Large intestine (tissue), 3 donors: Measurements from ENCODE around the gene BCAS4. TPM values are rescaled to one million over a fixed set of nuclear protein-coding genes. Genes with fewer than 3 reads are reported as not detected.

Source experiments
- DNase-seq, 2 donors: peaks; one replicate each; pipeline versions ENCODE4 v3.0.0 to v3.0.0-alpha.2; 2013
- H3K27ac ChIP-seq: one replicate; pipeline ENCODE4 v1.5.1; 2013; ENCODE audit warnings: low read length
- H3K27me3 ChIP-seq: 2 replicates; pipeline ENCODE4 v1.6.1; 2013; ENCODE audit warnings: low read length; ENCODE audit not compliant: control insufficient read depth, insufficient read depth
- H3K36me3 ChIP-seq: 2 replicates; pipeline ENCODE4 v1.6.1; 2013; ENCODE audit warnings: low read length; ENCODE audit not compliant: control insufficient read depth, insufficient read depth
- H3K4me1 ChIP-seq: one replicate; pipeline ENCODE4 v1.6.1; 2013; ENCODE audit warnings: low read length; ENCODE audit not compliant: control insufficient read depth, insufficient read depth
- H3K4me3 ChIP-seq: one replicate; pipeline ENCODE4 v1.5.1; 2013; ENCODE audit warnings: low read length
- H3K9me3 ChIP-seq: one replicate; pipeline ENCODE4 v1.6.1; 2013; ENCODE audit warnings: mild to moderate bottlenecking, low read depth, low read length, moderate library complexity; ENCODE audit not compliant: control insufficient read depth
- WGBS: methylation state at CpG from one replicate; pipeline ENCODE4 v1.1.5; 2013; ENCODE audit warnings: low lambda C conversion rate; ENCODE audit not compliant: insufficient coverage; 5-methylcytosine and 5-hydroxymethylcytosine counted together
- polyA plus RNA-seq: library from polyadenylated mRNA; unstranded; fragments of 120-200 nt; gene quantifications from one replicate; pipeline ENCODE4 v1.2.1, GENCODE V29; 2013

The BCAS4 gene
- polyA plus RNA-seq, 1 donor, result 3.4 TPM

DNA sequence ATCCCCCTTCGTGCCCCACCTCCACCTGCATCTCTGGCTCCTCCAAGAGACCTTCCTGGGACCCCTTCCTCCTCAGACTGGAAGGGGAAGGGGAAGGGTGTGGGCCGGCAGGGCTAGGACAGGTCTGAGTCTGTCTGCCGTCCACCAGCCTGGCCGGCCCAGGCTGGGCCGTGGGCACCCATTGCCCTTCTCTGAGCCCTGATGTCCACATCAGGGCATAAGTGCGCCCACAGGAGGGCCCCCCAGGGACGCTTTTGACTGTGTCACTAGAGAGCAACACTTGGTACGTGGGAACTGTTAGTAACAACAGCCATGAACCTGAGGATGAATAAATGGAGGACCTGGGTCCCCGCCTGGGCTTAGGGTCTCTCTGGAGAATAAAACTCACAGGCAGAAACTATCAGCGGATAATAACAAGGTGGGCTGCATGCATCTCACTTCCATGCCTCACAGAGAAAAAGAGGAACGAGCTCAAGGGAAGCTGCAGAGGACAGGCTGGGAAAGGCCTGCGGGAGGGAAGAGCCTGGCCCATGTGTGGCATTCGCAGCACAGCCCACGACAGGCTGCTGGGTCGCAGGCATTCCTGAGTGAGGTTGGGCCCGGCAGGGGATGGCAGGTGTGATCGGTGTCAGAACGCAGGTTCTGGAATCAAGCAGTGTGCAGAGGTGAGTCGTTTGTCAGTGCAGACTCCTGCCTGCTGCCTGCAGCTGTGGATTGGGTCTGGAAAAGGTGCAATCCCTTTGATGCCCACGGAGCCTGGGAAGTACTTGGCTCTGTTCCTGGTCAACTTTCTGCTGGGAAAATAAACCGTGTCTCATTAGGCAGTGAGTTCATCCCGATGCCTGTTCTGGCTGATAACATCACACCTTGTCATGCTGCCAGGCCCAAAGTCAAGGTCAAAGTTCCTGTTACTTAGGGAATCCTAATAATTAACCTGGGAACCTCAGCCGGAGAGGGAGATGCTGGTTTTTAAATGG, 60.9 kb downstream of the BCAS4 start:
- Histone ChIP-seq H3K9me3 (no peaks in the 10 kb centered on the region), H3K27ac (peak overlapping the region; percentile 56), H3K36me3 (no peaks in the 10 kb centered on the region), H3K4me3 (no peak overlapping the region), H3K4me1 (peaks cover 21% of the 10 kb centered on the region), H3K27me3 (no peaks in the 10 kb centered on the region)
- no CpG with 5 or more reads among the region's 23 CpGs for WGBS
- peak; percentile 65 to 84 for DNase-seq

DNA sequence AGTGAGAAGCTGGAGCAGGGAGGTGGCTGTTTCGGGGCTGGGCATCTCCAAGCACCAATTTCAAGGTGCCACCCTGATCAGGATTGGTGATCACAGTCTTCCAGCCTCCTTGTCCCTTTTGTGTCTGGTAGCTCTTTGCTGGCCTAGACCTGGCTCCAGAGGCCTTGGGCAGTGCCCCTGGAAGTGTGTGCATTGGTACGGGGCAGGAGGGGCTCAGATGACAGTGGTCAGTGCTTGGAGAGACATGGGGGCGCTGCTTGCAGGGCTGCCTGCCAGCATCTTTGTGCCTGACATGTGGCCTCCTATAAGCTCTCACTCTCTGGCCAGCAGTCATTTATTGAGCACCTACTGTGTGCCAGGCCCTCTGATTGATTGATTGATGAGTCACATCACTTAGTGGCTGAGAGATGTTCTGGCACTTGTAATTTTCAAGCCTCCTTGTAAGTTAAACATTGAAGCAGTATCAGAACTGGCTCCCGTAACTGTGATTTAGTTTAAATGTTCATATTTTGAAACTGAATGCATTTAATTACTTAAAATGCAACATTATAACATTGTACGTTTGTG, 61.7 kb downstream of the BCAS4 start:
- 89% methylated on average over 1 of the region's 5 CpGs for WGBS
- DNase-seq, result no peak
- H3K4me1 ChIP-seq, result peaks cover 18% of the 10 kb centered on the region
- H3K36me3 ChIP-seq, result no peaks in the 10 kb centered on the region
- peak overlapping the region; percentile 56 for H3K27ac ChIP-seq
- no peaks in the 10 kb centered on the region for H3K27me3 ChIP-seq
- H3K4me3 ChIP-seq, result no peak overlapping the region
- H3K9me3 ChIP-seq, result no peaks in the 10 kb centered on the region

DNA sequence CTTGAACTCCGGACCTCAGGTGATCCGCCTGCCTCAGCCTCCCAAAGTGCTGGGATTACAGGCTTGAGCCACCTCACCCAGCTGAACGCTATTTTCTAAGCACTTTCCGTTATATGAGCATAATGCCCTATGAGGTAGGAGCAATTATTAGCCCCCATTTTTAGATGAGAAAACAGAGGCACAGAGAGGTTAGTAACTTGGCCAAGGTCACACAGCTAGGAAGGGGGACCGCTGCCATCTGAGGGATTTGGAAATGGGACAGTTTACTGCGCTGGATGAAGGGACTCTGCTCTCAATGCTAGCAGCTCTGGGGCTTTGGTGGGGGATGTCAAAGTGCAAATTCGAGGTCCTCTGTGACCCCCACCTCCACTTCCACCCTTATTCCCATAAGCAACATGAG, 62.5 kb downstream of the BCAS4 start:
- peaks cover 18% of the 10 kb centered on the region for H3K4me1 ChIP-seq
- no peaks in the 10 kb centered on the region for H3K27me3 ChIP-seq
- no peaks in the 10 kb centered on the region for H3K36me3 ChIP-seq
- WGBS, result no CpG with 5 or more reads among the region's 7 CpGs
- H3K4me3 ChIP-seq, result no peak overlapping the region
- no peaks in the 10 kb centered on the region for H3K9me3 ChIP-seq
- no peak overlapping the region for H3K27ac ChIP-seq
- DNase-seq, result no peak

DNA sequence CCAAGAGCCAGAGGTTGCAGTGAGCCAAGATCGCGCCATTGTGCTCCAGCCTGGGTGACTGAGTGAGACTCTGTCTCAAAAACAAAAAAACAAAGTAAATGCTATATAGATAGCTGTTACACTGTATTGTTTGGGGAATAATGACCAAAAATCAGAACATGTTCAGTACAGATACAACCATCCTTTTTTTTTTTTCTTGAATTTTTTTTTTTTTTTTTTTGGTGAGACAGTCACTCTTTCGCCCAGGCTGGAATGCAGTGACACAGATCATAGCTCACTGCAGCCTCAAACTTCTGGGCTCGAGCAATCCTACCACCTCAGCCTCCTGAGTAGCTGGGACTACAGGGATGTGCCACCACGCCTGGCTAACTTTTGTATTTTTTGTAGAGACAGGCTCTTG, 63.7 kb downstream of the BCAS4 start:
- Histone ChIP-seq H3K9me3 (no peaks in the 10 kb centered on the region), H3K27ac (no peak overlapping the region), H3K36me3 (no peaks in the 10 kb centered on the region), H3K4me1 (peaks cover 18% of the 10 kb centered on the region), H3K27me3 (no peaks in the 10 kb centered on the region), H3K4me3 (no peak overlapping the region)
- no peak for DNase-seq
- no CpG with 5 or more reads among the region's 5 CpGs for WGBS

DNA sequence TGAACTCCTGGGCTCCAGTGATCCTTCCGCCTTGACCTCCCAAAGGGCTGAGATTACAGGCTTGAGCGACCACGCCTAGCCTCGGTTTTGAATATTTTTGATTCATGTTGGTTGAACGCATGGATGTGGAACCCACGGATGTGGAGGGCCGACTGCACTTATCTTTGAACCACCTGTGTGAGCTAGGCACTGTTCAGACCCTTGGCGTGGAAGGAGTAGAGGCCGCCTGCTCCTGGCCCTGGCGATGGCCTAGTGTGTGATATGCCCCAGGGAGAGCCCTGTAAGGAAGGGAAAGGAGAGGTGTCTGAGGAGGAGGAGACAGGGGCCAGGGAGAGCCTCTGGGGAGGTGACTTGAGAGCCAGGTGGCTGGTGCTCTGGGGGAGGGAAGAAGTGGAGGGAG, 64.3 kb downstream of the BCAS4 start:
- no peaks in the 10 kb centered on the region for H3K36me3 ChIP-seq
- no peak overlapping the region for H3K27ac ChIP-seq
- H3K4me3 ChIP-seq, result no peak overlapping the region
- WGBS, result no CpG with 5 or more reads among the region's 10 CpGs
- H3K4me1 ChIP-seq, result peaks cover 18% of the 10 kb centered on the region
- DNase-seq, result no peak
- no peaks in the 10 kb centered on the region for H3K9me3 ChIP-seq
- no peaks in the 10 kb centered on the region for H3K27me3 ChIP-seq

DNA sequence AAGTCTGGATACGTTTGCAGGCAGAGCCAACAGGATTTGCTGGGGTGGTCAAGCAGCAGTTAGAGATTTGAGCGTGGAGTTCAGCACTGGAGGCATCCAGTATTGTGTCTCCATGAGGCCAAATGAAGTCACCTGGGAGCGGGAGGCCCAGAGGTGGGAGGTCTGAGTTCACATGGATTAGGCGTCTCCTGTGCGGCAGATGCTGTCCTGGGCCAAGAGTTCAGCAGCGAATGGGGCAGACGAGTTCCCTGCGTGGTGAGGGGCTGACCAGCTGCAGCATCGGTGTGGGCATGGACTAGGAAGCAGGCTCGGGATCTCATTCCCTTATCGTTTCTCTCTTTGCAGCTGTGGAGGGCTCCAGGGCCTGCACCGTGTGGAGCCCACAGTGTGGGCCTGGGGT, 66.2 kb downstream of the BCAS4 start:
- DNase-seq, result no peak
- Histone ChIP-seq H3K27ac (no peak overlapping the region), H3K27me3 (no peaks in the 10 kb centered on the region), H3K4me3 (no peak overlapping the region), H3K36me3 (no peaks in the 10 kb centered on the region), H3K4me1 (peaks cover 6% of the 10 kb centered on the region), H3K9me3 (no peaks in the 10 kb centered on the region)
- WGBS, result no CpG with 5 or more reads among the region's 12 CpGs

DNA sequence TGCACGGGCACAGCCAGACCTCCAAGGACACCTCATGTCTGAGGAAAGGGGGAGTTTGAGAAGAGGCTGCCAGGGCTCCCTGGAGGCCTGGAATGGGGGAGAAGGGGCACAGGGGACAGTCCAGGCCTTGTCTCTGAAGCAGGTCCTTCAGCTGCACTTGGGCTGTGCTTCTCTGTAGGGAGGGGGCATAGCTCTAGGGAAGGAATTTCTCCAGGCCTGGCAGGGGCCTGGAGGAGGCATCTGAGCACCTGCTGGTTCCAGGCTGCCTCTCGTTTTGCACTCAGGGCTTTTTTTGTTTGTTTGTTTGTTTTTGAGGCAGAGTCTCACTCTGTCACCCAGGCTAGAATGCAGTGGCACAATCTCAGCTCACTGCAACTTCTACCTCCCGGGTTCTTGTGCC, 67.7 kb downstream of the BCAS4 start:
- H3K9me3 ChIP-seq, result no peaks in the 10 kb centered on the region
- H3K36me3 ChIP-seq, result no peaks in the 10 kb centered on the region
- no peaks in the 10 kb centered on the region for H3K27me3 ChIP-seq
- no peaks in the 10 kb centered on the region for H3K4me1 ChIP-seq
- DNase-seq, result no peak
- H3K27ac ChIP-seq, result no peak overlapping the region
- no peak overlapping the region for H3K4me3 ChIP-seq
- no CpG with 5 or more reads among the region's 3 CpGs for WGBS

DNA sequence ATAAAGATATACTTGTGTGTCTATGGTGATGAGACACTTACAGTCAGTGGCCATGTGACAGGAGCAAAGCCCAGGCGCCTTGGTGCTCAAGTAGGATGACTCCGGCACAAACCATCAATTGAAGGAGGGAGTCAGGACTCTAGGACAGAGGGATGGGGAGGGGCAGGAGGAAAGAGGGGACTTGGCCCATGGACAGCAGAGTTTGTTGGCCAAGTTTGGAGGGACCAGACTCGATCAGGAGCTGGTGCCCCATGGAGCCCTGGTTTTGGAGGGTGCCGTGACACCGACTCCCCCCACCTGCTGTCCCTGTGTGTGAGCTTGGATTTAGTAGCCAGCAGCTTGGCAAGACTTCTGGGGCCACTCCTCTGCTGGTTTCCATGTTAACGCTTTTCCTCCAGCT, 70.3 kb downstream of the BCAS4 start:
- Histone ChIP-seq H3K27ac (no peak overlapping the region), H3K4me3 (no peak overlapping the region), H3K4me1 (peaks cover 6% of the 10 kb centered on the region), H3K9me3 (no peaks in the 10 kb centered on the region), H3K27me3 (no peaks in the 10 kb centered on the region), H3K36me3 (no peaks in the 10 kb centered on the region)
- no CpG with 5 or more reads among the region's 6 CpGs for WGBS
- no peak for DNase-seq

DNA sequence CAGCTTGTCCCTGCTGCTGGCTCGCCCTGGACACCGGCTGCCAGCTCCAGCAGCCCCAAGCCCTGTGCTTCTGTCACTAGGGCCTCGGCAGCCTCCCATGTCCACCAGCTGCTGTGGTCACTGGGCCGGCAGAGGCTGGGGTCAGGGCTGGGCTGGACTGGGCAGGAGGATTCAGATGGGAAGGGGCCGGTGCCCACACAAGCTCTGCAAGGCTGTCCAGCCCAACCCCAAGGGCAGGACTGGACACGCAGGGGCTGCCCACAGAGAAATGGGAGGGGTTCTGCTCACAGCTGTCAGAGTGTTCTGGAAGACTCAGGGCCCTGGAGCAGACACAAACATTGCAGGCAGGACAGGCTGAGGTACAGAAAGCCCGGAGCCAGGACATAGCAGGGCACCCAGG, 70.7 kb downstream of the BCAS4 start:
- Histone ChIP-seq H3K27me3 (no peaks in the 10 kb centered on the region), H3K27ac (no peak overlapping the region), H3K9me3 (no peaks in the 10 kb centered on the region), H3K4me1 (peaks cover 6% of the 10 kb centered on the region), H3K36me3 (no peaks in the 10 kb centered on the region), H3K4me3 (no peak overlapping the region)
- WGBS, result no CpG with 5 or more reads among the region's 7 CpGs
- no peak for DNase-seq

DNA sequence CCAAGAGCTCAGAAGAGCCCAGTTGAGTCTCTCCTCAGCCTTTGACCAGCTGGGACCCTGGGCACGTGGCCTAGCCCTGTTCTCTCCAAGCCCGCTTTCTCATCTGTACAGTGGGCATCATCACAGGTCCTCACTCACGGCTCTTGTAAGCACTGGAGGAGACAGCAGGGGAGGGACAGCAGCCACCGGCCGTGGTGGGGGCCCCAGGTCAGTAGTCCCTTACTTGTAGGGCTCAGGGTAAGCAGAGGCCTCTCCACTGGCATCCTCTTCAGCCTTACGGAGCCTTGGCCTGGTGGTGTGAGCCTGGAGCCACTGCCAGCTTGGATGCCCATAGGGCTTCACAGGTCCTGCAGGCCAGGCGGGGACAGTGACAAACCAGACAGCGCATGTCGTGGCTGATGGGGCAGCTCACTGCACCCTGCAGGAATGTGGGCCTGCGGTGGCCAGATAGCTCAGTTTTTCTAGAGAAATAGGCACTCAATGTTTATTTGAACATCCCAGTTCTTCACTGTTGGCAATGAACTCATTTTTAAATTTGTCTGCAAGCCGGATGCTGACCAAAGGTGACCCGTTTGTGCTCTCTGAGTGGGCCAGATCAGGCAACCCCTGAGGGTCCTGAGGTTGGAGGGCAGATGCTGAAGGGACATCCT, 71.3 kb downstream of the BCAS4 start:
- Histone ChIP-seq H3K4me1 (peaks cover 6% of the 10 kb centered on the region), H3K36me3 (no peaks in the 10 kb centered on the region), H3K27ac (no peak overlapping the region), H3K9me3 (no peaks in the 10 kb centered on the region), H3K4me3 (no peak overlapping the region), H3K27me3 (no peaks in the 10 kb centered on the region)
- DNase-seq, result no peak
- no CpG with 5 or more reads among the region's 12 CpGs for WGBS
